GM12865 (cell line): ENCODE measurements around the gene SOS1.

Experiments
- DNase-seq: peaks from one replicate; pipeline ENCODE4 v3.0.0; 2010; ENCODE audit warnings: low read depth
- H3K4me3 ChIP-seq: 2 replicates; pipeline ENCODE4 v1.5.1; 2011; ENCODE audit warnings: mild to moderate bottlenecking, low read depth, low read length, control low read depth
- CTCF ChIP-seq: IDR thresholded peaks from 2 replicates; pipeline ENCODE4 v1.5.1; 2011; ENCODE audit warnings: low read length, control low read depth, low read depth, inconsistent platforms; ENCODE audit not compliant: insufficient read depth; ENCODE audit errors: missing control alignments

The SOS1 gene

GRCh38 chr2:39136799-39137198, 15.9 kb upstream of the SOS1 start:
- DNase-seq = no peak
- TF ChIP-seq CTCF = no peak
- no peak overlapping the region for H3K4me3 ChIP-seq

- no peak overlapping the region for H3K4me3 ChIP-seq
- no peak for TF ChIP-seq CTCF
- no peak for DNase-seq
These were observed 14.9 kb upstream of the SOS1 start for GRCh38 chr2:39135690-39136259.

- H3K4me3 ChIP-seq = no peak overlapping the region
- DNase-seq = no peak
- no peak for TF ChIP-seq CTCF
These were observed 12.5 kb upstream of the SOS1 start for GRCh38 chr2:39133215-39133851.

- no peak for TF ChIP-seq CTCF
- peak; percentile 90 for DNase-seq
- H3K4me3 ChIP-seq = no peak overlapping the region
These were observed 8.1 kb upstream of the SOS1 start for GRCh38 chr2:39128919-39129391.

- no peak for TF ChIP-seq CTCF
- peak; percentile 93 for DNase-seq
- no peak overlapping the region for H3K4me3 ChIP-seq
These were observed 7.1 kb upstream of the SOS1 start for GRCh38 chr2:39127973-39128372.

GRCh38 chr2:39124746-39125057, 3.9 kb upstream of the SOS1 start:
- TF ChIP-seq CTCF = no peak
- no peak for DNase-seq
- H3K4me3 ChIP-seq = peak overlapping the region; percentile 65
